Tibial artery (tissue), 4 donors: ENCODE data around the gene RAB15.

Source experiments
- DNase-seq, 2 donors: peaks; one replicate each; pipeline ENCODE4 v3.0.0-alpha.2; 2019
- H3K27ac ChIP-seq, 2 donors: fragments of 200-600 bp; sonication (generic) in 1 of 2; 1 replicate in 1 of 2; 2 replicates in 1 of 2; pipeline ENCODE4 v1.5.1; 2018 to 2019; ENCODE audit warnings: mild to moderate bottlenecking in 1 of 2
- H3K27me3 ChIP-seq, 2 donors: fragments of 200-600 bp; sonication (generic) in 1 of 2; one replicate each; pipeline versions ENCODE4 v1.5.1 to v1.6.0; 2016 to 2019
- H3K36me3 ChIP-seq, 3 donors: fragments of 200-600 bp; sonication (generic) in 2 of 3; one replicate each; pipeline ENCODE4 v1.5.1; 2016 to 2019; ENCODE audit warnings: mild to moderate bottlenecking in 2 of 3
- H3K4me1 ChIP-seq, 4 donors: fragments of 200-600 bp; sonication (generic) in 2 of 4; 1 replicate in 3 of 4; 2 replicates in 1 of 4; pipeline ENCODE4 v1.5.1; 2016 to 2019
- H3K4me3 ChIP-seq, 2 donors: fragments of 200-600 bp; sonication (generic) in 1 of 2; 1 replicate in 1 of 2; 2 replicates in 1 of 2; pipeline ENCODE4 v1.5.1; 2018 to 2019; ENCODE audit warnings: mild to moderate bottlenecking in 2 of 2
- H3K9me3 ChIP-seq, 3 donors: fragments of 200-600 bp; sonication (generic) in 1 of 3; one replicate each; pipeline ENCODE4 v1.5.1; 2016 to 2019
- intact Hi-C: fragments of 100-400 bp; cut with DNase I; formaldehyde crosslinking; loops from one replicate; pipeline ENCODE4 v1.15.0; 2023; ENCODE audit warnings: low total_unique reads
- TF ChIP-seq, protein P1 (sequence below), 2 experiments: fragments of 200-600 bp in 1 of 2; fragments of 450-650 bp in 1 of 2; IDR thresholded peaks; one replicate each; pipeline ENCODE4 v1.5.1; 2017 to 2019; ENCODE audit warnings: antibody characterized with exemption in 2 of 2, mild to moderate bottlenecking in 1 of 2, moderate library complexity in 1 of 2

RAB15 gene

DNA sequence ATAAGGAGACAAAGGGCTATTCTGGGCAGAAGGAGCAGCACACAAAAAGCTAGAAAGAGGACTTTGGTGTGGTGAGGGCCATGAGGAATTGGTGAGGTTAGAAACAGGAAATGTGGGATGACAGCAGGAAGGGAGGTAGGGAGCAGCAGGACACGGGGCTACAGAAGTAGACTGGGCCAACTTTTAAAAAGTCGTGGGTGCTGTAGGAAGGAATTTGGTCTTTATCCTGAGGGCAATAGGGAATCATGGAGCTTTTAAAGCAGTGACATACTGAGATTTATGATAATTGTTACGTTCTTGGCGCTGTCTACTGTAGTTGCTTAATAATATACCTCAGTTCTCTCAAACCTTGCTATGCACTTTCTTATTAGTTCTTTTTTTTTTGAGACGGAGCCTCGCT lies 66.1 kb downstream of the RAB15 start:
- Histone ChIP-seq H3K27ac (no peak overlapping the region), H3K27me3 (no peaks in the 10 kb centered on the region), H3K36me3 (no peaks in the 10 kb centered on the region), H3K9me3 (no peaks in the 10 kb centered on the region), H3K4me3 (no peak overlapping the region), H3K4me1 (no peaks in the 10 kb centered on the region)
- intact Hi-C loops = no loop called here
- TF ChIP-seq, protein P1, sequence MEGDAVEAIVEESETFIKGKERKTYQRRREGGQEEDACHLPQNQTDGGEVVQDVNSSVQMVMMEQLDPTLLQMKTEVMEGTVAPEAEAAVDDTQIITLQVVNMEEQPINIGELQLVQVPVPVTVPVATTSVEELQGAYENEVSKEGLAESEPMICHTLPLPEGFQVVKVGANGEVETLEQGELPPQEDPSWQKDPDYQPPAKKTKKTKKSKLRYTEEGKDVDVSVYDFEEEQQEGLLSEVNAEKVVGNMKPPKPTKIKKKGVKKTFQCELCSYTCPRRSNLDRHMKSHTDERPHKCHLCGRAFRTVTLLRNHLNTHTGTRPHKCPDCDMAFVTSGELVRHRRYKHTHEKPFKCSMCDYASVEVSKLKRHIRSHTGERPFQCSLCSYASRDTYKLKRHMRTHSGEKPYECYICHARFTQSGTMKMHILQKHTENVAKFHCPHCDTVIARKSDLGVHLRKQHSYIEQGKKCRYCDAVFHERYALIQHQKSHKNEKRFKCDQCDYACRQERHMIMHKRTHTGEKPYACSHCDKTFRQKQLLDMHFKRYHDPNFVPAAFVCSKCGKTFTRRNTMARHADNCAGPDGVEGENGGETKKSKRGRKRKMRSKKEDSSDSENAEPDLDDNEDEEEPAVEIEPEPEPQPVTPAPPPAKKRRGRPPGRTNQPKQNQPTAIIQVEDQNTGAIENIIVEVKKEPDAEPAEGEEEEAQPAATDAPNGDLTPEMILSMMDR (IDR thresholded peaks at IDR 0.05) = no peak
- no peak for DNase-seq

DNA sequence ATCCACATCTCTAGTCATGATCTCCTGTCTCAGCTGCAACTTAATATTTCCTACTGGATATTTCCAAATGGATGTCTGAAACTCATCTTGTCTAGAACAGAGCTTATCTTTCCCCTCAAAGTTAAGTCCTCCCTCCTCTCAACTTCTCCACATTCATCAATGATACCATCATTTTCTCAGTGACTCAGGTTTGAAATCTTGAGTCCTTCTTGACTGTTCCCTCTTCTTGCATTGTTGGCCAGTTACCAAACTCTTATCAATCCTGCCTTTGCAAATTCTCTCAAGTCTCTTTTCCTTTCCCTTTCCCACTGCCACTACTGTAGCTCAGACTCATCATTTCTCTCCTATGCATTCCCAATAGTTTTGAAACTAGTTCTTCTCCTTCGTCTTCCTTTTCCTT lies 72.2 kb downstream of the RAB15 start:
- Histone ChIP-seq H3K4me1 (no peaks in the 10 kb centered on the region), H3K27ac (no peak overlapping the region), H3K36me3 (no peaks in the 10 kb centered on the region), H3K9me3 (no peaks in the 10 kb centered on the region), H3K4me3 (no peak overlapping the region), H3K27me3 (no peaks in the 10 kb centered on the region)
- intact Hi-C loops = no loop called here
- no peak for DNase-seq
- TF ChIP-seq, protein P1 (IDR thresholded peaks at IDR 0.05) = no peak
